Eye (tissue), 1 donor: ENCODE measurements around the gene GDPD5.
A peak's percentile ranks its signal among the peaks of the same experiment; 100 is the strongest.

Source experiments
- DNase-seq: peaks from one replicate; pipeline ENCODE4 v3.0.0-alpha.2; 2015

GDPD5 gene

GRCh38 chr11:75445315-75445953, 80.3 kb downstream of the GDPD5 start:
- DNase-seq, result peak; percentile 93

- no peak for DNase-seq
Observed at GRCh38 chr11:75443043-75443442, 82.7 kb downstream of the GDPD5 start.

GRCh38 chr11:75442161-75442885, 83.4 kb downstream of the GDPD5 start:
- DNase-seq, result no peak

- no peak for DNase-seq
Observed at GRCh38 chr11:75441804-75442132, 84.0 kb downstream of the GDPD5 start.

- no peak for DNase-seq
Observed at GRCh38 chr11:75440960-75441803, 84.6 kb downstream of the GDPD5 start.

- no peak for DNase-seq
Observed at GRCh38 chr11:75439495-75440120, 86.1 kb downstream of the GDPD5 start.

GRCh38 chr11:75439026-75439425, 86.7 kb downstream of the GDPD5 start:
- no peak for DNase-seq

GRCh38 chr11:75437966-75438659, 87.6 kb downstream of the GDPD5 start:
- no peak for DNase-seq

GRCh38 chr11:75436806-75437205, 88.9 kb downstream of the GDPD5 start:
- no peak for DNase-seq

- no peak for DNase-seq
Observed at GRCh38 chr11:75435571-75435925, 90.2 kb downstream of the GDPD5 start.

- DNase-seq, result no peak
Observed at GRCh38 chr11:75434886-75435570, 90.7 kb downstream of the GDPD5 start.

- no peak for DNase-seq
Observed at GRCh38 chr11:75434051-75434450, 91.7 kb downstream of the GDPD5 start.

- no peak for DNase-seq
Observed at GRCh38 chr11:75433443-75433842, 92.3 kb downstream of the GDPD5 start.

- DNase-seq, result peak; percentile 86
Observed at GRCh38 chr11:75432911-75433321, 92.8 kb downstream of the GDPD5 start, which contains the start of gene KLHL35. TSS of gene KLHL35 (minus strand) at chr11:75433203. CDS start at chr11:75430629, 2,574 bp downstream.

- DNase-seq, result peak; percentile 46
Observed at GRCh38 chr11:75431533-75432525, 93.9 kb downstream of the GDPD5 start.

- DNase-seq, result peak; percentile 74
Observed at GRCh38 chr11:75430714-75431532, 94.8 kb downstream of the GDPD5 start.

GRCh38 chr11:75429902-75430713, 95.6 kb downstream of the GDPD5 start:
- DNase-seq, result peak; percentile 80

GRCh38 chr11:75429641-75429901, 96.2 kb downstream of the GDPD5 start:
- no peak for DNase-seq

GRCh38 chr11:75428989-75429640, 96.6 kb downstream of the GDPD5 start:
- peak; percentile 42 for DNase-seq
